GM15510 (cell line): ENCODE data around the gene ABCA13.

Experiments
- POLR2A ChIP-seq: IDR thresholded peaks from 3 replicates; pipeline ENCODE4 v1.6.1; 2011; ENCODE audit warnings: borderline replicate concordance; ENCODE audit not compliant: insufficient read length; ENCODE audit errors: extremely low read depth

ABCA13 gene

GRCh38 chr7:48193421-48193820, 22.2 kb downstream of the ABCA13 start:
- TF ChIP-seq POLR2A = no peak

DNA sequence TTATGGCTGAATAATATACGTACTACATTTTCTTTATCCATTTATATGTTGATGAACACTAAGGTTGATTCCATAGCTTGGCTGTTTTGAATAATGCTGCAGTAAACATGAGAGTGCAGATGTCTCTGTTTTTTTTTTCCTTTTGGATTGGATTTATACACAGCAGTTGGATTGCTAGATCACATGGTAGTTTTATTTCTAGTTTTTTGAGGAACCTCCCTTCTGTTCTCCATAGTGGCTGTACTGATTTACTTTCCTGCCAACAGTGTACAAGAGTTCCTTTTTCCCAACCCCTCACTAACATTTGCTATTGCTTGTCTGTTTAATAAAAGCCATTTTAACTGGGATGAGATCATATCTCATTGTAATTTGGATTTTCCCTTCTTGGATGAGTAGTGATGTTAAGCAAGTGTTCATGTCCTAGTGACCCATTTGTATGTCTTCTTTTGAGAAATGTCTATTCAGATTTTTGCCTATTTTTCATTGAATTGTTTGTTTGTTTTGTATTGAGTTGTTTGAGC, 36.0 kb downstream of the ABCA13 start:
- no peak for TF ChIP-seq POLR2A

DNA sequence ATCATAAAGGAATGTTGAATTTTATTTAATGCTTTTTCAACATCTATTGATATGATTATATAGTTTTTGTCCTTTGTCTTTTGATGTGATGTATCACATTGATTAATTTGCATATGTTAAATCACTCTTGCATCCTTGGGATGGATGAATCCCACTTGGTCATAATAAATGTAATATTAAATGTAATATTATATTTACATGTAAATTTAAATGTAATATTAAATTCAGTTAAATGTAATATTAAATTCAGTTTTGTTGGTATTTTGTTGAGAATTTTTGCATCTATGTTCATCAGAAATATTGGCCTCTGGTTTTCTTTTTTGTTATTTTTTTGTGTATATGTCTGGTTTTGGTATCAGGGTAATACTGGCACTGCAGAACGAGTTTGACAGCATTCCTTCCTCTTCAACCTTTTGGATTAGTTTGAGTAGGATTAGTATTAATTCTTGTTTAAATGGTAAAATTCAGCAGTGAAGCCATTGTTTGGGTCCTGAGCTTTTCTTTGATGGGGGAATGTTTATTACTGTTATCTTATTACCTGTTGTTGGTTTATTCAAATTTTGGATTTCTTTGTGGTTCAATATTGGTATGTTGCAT, 37.8 kb downstream of the ABCA13 start:
- TF ChIP-seq POLR2A = no peak

- no peak for TF ChIP-seq POLR2A
These were observed 42.0 kb downstream of the ABCA13 start for GRCh38 chr7:48213226-48213625.

- TF ChIP-seq POLR2A = no peak
These were observed 46.0 kb downstream of the ABCA13 start for GRCh38 chr7:48217266-48217665.

GRCh38 chr7:48217753-48218152, 46.5 kb downstream of the ABCA13 start:
- no peak for TF ChIP-seq POLR2A

- TF ChIP-seq POLR2A = no peak
These were observed 52.8 kb downstream of the ABCA13 start for GRCh38 chr7:48224042-48224441.

- TF ChIP-seq POLR2A = no peak
These were observed 53.8 kb downstream of the ABCA13 start for GRCh38 chr7:48225101-48225500.

GRCh38 chr7:48237354-48237753, 66.1 kb downstream of the ABCA13 start:
- TF ChIP-seq POLR2A = no peak

GRCh38 chr7:48242846-48243245, 71.6 kb downstream of the ABCA13 start:
- no peak for TF ChIP-seq POLR2A

GRCh38 chr7:48244864-48245271, 73.6 kb downstream of the ABCA13 start:
- TF ChIP-seq POLR2A = no peak

DNA sequence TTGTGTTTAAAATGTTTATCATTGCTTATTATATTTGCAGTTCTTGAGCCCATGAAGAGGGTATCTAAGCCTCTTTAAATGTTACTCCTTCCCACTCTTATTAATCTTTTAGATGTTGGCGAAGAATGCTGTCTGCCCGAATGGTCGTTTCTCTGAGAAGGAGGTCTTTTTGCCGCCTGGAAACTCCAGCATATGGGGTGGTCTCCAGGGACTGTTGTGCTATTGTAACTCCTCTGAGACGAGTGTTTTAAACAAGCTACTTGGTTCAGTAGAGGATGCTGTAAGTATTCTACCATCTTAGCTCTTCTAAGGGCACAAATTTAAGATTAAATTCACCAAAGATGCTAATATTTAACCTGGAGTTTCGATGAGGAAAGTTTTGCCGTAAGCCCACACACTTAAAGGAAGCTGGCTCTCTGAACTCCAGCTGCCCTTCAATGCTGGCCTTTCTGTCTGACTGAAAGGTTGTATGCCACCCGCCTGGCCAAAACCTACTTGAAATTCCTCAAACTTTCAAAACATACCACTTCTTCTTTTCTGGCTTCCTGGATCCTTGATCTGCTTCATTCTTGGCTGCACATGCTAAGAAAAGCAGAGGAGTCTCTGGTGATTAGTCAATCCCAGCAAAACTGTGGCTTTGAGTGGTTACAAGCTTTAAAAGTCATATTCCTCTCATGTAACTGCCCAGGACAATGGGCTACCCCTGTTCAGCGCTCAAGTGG, 74.7 kb downstream of the ABCA13 start:
- no peak for TF ChIP-seq POLR2A

DNA sequence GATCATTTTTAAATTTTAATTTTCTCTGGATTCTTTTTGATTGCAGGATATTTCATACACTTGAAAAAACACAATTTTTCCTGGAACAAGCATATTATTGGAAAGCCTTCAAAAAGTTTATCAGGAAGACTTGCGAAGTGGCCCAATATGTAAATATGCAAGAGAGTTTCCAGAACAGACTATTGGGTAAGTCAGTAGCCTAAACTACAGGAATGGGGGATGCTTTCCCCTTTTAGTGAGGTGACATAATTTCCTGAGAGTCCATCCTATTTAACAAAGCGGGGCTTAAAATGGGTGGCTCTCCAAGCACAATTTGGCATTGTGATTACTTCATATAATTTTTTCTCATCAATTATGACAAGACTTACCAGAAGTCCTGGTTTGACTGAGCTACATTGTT, 77.9 kb downstream of the ABCA13 start:
- no peak for TF ChIP-seq POLR2A

DNA sequence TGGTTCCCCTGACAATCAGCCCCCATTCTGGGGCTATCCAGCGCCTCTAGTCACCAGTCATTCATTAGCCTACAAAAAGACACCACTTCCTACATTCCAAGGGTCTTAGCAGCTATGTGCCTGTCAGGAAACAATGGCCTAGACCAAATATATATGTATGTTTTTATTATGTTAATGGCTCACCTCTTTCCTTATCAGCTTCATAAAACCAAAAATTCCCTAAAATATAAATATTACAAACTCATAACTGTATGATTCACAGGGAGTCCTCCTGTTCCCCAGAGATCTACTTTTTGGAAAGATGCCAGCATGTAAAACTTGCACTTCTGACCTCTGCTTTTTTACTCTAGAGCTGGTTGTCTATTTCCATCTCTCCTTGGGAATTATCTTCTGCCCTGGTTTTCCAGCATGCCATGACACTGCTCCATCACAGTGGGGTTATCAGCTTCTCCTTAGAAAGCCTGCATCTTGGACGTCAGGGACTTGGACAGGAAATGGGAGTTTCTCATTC, 79.2 kb downstream of the ABCA13 start:
- no peak for TF ChIP-seq POLR2A

GRCh38 chr7:48251766-48252165, 80.5 kb downstream of the ABCA13 start:
- TF ChIP-seq POLR2A = no peak

DNA sequence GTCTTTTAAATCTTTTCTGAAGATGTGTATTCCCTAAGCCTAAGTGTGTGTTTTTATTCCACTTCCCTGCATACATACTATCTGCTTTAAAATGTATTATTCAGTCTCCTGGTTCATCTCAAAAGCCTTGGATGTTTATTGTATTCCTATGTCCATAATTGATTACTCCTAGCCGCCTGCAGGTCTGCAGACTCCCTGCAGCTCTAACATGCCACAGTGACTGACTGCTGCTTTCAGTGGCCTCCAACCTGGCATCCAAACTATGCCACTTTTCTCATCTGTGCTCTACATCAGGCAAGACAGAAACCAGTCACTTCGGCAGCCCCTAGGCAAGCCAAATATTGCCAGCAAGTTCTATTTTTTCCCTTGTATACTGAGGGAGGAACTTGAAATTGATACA, 81.7 kb downstream of the ABCA13 start:
- TF ChIP-seq POLR2A = no peak
